ENCODE results near the gene CISH. TPM values are rescaled to one million over a fixed set of nuclear protein-coding genes. Genes with fewer than 3 reads are reported as not detected.

CISH gene
- total and polyA plus RNA-seq, 9 donors = 6.2 to 28.0 (median 21.9) TPM

GRCh38 chr3:50582083-50582482 is 29.5 kb downstream of the CISH start:
- TF ChIP-seq, protein P1, sequence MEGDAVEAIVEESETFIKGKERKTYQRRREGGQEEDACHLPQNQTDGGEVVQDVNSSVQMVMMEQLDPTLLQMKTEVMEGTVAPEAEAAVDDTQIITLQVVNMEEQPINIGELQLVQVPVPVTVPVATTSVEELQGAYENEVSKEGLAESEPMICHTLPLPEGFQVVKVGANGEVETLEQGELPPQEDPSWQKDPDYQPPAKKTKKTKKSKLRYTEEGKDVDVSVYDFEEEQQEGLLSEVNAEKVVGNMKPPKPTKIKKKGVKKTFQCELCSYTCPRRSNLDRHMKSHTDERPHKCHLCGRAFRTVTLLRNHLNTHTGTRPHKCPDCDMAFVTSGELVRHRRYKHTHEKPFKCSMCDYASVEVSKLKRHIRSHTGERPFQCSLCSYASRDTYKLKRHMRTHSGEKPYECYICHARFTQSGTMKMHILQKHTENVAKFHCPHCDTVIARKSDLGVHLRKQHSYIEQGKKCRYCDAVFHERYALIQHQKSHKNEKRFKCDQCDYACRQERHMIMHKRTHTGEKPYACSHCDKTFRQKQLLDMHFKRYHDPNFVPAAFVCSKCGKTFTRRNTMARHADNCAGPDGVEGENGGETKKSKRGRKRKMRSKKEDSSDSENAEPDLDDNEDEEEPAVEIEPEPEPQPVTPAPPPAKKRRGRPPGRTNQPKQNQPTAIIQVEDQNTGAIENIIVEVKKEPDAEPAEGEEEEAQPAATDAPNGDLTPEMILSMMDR (IDR thresholded peaks at IDR 0.05) = no peak
- Histone ChIP-seq H3K4me1 (ENCODE audit: insufficient read depth) (peaks cover 2% of the 10 kb centered on the region), H3K4me3 (no peak overlapping the region), H3K36me3 (no peaks in the 10 kb centered on the region), H3K9me3 (no peaks in the 10 kb centered on the region), H3K27ac (no peak overlapping the region), H3K27me3 (no peaks in the 10 kb centered on the region)
- WGBS, 3 donors = 60 to 75% (median 61%) methylated on average over 9 of the region's 9 CpGs
- DNase-seq = no peak
- intact Hi-C loops (cut with DNase I) = no loop called here

GRCh38 chr3:50581459-50581842 is 30.1 kb downstream of the CISH start:
- TF ChIP-seq, protein P1 (IDR thresholded peaks at IDR 0.05) = no peak
- TF ChIP-seq POLR2A (IDR thresholded peaks at IDR 0.05) = no peak

DNA sequence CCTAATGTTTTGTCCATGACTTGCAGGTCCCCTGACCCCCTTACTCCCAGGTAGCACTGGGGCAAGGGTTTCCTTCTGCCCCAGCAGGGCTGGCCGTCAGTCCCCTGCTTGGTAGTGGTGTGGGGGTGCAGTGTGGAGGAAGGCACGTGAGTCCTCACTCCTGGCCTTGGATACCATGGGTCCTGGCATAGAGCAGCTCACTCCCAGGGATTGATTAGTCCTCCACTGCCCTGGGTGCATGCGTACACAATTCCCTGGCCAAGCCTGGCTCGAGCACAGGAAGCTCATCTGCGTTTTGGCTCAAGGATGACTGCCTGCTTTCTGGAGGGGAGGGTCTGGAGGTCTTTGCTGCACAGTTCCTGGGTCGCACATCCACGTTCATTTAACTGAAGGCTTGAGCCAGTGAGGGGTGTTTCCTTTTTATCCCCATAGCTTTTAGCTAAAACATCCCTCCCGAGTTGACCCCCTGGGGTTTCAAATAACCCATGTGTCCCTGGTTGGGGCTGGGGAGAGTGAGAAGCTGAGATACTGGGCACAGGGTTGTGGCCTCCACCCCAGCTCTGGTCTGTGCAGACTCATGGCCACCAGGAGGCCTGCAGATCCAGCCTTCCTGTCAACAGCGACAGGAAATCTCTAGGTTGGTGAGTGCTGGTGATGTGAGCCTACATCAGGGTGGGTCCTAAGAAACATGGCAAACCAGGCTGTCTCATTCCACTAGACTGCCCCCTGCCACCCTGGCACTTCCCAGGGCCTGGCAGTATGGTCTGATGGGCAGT is 30.7 kb downstream of the CISH start:
- TF ChIP-seq, protein P1 (IDR thresholded peaks at IDR 0.05) = no peak
- TF ChIP-seq POLR2A (IDR thresholded peaks at IDR 0.05) (no peak), EP300 (IDR thresholded peaks at IDR 0.05) (no peak)
- H3K4me1 ChIP-seq (ENCODE audit: insufficient read depth) = peaks cover 2% of the 10 kb centered on the region
- WGBS, 3 donors = 37 to 59% (median 54%) methylated on average over 9 of the region's 9 CpGs
- intact Hi-C loops (cut with DNase I) = no loop called here
- no peak overlapping the region for H3K27ac ChIP-seq
- H3K9me3 ChIP-seq = no peaks in the 10 kb centered on the region
- no peaks in the 10 kb centered on the region for H3K36me3 ChIP-seq
- H3K27me3 ChIP-seq = no peaks in the 10 kb centered on the region
- DNase-seq = peak in 1 of 5 donors; percentile 51
- no peak overlapping the region for H3K4me3 ChIP-seq

More at GRCh38 chr3:50581459-50581842, 30.1 kb downstream of the CISH start:
- no peaks in the 10 kb centered on the region for H3K9me3 ChIP-seq
- H3K4me3 ChIP-seq = no peak overlapping the region
- DNase-seq = no peak
- WGBS, 3 donors = 94 to 100% (median 100%) methylated on average over 2 of the region's 2 CpGs
- no peaks in the 10 kb centered on the region for H3K27me3 ChIP-seq
- no peaks in the 10 kb centered on the region for H3K36me3 ChIP-seq
- intact Hi-C loops (cut with DNase I) = no loop called here
- peaks cover 2% of the 10 kb centered on the region for H3K4me1 ChIP-seq (ENCODE audit: insufficient read depth)
- H3K27ac ChIP-seq = no peak overlapping the region

DNA sequence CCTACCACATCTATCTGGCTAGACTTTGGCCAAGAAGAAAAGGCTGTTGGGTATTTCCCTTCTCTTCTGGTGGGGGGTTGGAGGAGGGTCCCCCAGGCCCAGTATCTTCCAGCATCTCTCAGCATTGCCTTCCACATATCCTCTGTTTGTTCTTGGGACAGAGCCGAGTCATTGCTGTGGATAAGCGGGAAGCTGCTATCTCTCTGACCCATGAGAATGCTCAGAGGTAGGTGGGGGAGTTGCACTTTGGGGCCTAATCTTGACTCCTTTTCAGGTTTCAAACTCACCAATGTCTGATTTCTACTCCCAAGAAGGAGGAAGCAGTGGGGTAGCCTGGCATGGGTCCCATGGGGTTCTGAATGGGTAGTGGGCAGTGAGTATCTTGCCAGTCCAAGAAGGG is 34.2 kb downstream of the CISH start:
- H3K36me3 ChIP-seq = no peaks in the 10 kb centered on the region
- H3K27me3 ChIP-seq = no peaks in the 10 kb centered on the region
- no peak for DNase-seq
- intact Hi-C loops (cut with DNase I) = no loop called here
- TF ChIP-seq EP300 (IDR thresholded peaks at IDR 0.05) = no peak
- TF ChIP-seq POLR2A (IDR thresholded peaks at IDR 0.05) = no peak
- TF ChIP-seq, protein P1 (IDR thresholded peaks at IDR 0.05) = no peak
- 76 to 91% (median 90%) methylated on average over 2 of the region's 2 CpGs for WGBS, 3 donors
- H3K27ac ChIP-seq = no peak overlapping the region
- no peaks in the 10 kb centered on the region for H3K9me3 ChIP-seq
- H3K4me1 ChIP-seq (ENCODE audit: insufficient read depth) = peaks cover 3% of the 10 kb centered on the region
- no peak overlapping the region for H3K4me3 ChIP-seq

Data from ovary (tissue), 9 donors.